ENCODE measurements around the gene HOXA7.

Gene HOXA7

DNA sequence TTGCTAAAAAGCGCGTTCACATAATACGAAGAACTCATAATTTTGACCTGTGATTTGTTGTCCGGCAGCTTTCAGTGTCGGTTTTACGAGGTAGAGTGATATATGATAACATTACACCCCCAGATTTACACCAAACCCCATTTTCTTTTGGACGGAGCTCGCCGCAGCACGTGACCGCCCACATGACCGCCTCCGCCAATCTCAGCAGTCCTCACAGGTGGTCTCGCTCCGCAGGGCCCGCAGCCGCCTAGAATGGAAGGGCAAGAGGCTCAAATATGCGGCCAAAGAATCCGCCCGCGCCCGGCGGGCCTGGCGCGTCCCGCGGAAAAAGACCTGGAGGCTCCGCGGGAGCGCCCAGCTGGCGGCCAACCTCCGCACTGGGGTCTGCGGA lies at the start of gene HOXA7:
Gene HOXA7 (minus strand): TSS at position 168 of the 391 bp plus-strand sequence. CDS start 130 bp downstream, at position 38.
- no peak for DNase-seq (ENCODE audit: low read depth)

DNA sequence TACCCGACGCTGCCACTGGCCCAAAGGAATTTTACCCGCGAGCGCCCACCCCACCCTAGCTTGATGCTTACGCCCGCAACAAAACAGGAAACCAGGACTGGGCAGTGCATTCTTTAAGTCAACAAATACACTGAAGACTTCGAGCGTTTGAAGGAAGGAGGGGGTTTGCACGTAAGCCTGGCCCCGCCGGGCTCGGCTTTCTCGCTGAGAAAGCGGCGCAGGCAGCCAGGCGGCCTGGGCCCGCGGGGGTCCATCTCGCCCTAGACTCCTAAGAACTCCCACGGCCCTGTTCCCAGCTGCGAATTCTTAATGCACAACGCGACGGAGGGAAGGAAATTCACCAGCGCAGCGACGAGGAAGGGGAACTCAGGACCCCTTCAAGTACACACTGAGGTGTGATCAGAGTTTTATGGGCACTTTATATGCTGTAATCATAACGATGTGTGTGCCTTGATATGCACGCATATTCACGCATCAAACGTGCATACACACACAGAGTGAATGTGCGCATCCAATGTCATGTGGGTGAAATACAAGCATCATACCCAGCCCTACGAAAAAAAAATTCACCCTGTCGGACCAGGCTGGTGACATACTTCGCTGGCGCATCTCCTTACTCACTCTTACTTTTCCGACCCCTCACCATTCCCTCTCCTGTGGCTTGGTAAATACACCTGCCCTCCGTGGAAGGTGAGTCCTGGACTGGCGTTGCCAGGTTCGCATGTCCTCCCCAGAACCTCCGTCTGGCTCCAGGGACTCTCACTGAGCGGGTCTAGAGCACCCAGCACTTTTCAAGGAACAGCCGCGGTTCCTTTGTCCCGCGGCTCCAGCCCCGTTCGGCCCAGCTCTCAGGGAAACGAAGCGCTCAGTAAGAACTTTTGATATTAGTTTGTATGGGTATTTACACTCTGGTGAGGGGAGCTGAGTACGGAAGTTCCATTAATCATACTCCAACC lies 49.1 kb upstream of the HOXA7 start:
- DNase-seq (ENCODE audit: low read depth): no peak

DNA sequence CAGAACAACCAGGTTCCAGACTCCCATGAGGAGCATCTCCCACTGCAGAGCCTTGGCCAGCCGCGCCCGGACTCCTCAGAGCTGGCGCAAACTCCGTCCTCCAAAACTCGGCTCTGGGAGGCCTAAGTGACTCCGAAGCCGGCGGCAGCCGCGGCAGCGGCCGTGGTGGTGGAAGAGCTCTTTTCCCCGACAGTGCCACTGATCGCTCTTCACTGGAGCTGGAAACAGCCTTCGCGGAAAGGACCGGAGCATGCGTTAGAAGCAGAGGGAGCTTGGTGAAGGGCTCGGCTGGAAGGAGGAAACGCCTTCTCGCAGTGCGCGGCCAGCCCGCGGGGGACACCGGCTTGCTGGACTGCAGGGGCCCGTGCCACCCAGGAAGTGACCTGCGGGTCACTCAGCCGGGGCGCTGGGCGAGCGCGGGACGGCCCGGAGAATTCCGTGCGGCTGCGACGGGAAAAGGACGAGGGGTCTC lies 48.4 kb upstream of the HOXA7 start:
- DNase-seq (ENCODE audit: low read depth): no peak

DNA sequence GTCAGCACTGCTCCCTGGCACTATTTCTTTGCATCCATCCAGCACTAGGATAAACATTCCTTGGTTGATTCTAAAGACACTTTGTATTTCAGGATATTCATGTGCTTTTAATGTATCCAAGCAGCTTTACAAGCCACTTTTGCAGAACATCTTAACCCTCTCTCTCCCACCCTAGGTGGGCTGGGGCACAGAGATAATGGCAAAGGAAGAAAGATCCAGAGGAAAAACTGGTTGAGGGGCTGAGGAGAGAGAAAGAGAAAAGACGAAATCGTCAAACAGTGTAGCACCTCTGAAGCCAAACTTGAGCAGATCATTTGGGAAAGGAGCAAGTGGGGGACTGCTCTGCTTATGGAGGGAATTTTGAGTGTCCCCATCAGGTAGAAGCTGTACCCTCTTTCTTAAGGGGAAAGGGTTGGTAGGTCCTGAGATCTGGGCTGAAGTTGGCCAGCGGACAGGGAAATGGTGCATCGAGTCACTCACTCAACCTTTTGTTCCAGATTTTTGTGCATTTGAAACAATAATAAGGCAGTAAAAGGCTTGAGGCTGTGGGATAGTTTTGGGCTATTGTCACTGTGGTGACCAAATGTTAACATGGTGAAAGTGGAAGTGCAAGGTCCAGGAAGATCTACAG lies 47.6 kb upstream of the HOXA7 start:
- no peak for DNase-seq (ENCODE audit: low read depth)

DNA sequence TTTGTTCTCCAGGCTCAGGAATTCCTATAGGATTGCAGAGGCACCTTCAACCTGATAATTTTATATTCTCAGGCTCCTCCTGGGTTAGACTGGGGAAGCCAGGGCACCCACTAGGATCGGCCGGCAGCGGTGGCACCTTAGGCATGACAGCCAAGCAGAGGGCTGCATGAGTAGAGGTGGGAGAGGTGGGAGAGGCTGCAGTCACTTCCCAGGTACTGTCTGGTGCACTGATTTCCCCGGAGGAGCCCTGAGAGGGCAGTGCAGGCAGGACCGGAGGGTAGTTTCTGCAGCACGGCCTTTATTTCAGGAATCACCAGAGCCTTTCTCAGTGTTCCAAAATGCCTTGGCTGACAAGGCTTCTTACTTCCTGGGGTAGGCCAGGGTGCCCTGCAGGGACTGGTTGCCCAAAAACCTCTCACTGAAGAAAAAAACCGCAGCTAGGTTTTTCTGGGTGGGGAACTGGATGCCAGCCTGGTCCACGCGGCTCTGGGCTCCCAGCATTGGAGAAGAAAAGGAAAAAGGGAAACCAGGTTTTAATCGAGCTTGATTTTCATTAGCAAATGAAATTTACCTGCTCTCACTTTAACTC lies 47.0 kb upstream of the HOXA7 start:
- no peak for DNase-seq (ENCODE audit: low read depth)

DNA sequence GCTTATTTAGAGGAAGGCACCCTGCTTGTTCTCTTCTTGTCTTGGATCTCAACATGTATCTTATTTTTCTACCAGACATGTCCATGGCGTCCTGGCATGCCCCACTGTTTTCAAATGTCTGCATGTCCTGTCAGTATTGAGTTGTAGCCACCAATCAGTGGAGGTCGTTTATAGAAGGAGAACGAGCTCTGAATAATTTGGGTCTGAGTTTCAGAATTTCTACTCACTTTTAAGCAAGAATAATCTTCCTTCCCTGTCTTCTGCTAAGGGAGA lies 46.3 kb upstream of the HOXA7 start:
- no peak for DNase-seq (ENCODE audit: low read depth)

DNA sequence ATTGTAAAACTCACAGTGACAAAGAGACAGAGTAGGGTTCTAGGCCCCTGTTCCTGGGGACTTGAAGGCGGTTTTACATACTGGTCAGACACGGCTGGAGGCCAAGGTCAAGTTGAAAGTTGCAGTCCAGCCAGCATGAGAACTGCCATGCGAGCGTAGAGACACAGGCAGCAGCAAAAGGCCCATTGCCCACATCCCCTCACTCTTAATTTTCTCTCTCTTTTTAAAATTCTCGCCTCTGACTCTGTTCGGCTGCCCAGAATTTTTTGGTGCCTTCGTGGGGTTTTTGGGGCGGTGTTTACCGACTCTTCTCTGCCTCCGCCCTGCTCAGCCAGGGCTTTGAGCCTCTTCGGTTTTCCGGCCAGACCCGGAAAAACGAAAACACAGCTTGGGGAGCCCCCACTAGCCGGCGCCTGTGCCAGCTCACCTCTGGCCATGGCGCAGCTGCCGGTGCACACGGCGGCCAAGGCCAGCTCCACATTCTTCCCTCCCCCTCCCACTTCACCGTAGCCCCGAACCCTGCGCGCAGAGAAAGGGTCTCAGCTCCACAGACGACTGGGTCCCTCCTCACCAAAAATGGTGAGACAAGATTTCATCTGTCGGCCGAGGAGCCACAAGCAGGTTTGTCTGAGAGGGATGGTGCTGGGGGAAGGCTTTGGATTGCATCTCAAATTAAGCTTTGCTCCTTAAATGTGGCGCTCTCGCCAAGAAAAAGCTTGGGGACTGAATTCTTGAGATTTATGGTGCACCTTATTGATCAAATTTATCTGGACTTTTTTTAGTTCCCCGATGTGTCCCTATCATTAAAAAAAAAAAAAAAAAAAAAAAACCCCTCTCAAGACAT lies 45.8 kb upstream of the HOXA7 start:
- no peak for DNase-seq (ENCODE audit: low read depth)

DNA sequence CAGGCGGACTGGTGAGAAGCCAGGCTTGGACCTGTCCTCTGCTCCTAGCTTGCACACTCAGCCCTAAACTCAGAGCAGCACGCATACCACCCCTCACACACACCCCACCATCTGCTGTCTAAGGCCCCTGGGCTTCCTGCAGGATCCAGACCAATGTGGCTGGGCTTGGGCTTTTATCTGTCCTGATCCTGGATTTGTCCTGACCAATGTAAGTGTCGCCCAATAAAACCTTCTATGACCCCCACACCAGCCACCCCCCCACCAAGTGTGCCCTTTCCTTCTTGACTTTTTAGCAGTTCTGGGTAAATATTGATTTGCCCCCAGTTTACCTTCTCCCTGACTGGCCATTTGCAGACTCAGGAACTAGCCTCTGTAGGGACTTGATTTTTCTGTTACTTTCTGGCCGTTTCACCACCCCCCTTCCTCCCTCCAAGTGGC lies 45.1 kb upstream of the HOXA7 start:
- DNase-seq (ENCODE audit: low read depth): no peak

DNA sequence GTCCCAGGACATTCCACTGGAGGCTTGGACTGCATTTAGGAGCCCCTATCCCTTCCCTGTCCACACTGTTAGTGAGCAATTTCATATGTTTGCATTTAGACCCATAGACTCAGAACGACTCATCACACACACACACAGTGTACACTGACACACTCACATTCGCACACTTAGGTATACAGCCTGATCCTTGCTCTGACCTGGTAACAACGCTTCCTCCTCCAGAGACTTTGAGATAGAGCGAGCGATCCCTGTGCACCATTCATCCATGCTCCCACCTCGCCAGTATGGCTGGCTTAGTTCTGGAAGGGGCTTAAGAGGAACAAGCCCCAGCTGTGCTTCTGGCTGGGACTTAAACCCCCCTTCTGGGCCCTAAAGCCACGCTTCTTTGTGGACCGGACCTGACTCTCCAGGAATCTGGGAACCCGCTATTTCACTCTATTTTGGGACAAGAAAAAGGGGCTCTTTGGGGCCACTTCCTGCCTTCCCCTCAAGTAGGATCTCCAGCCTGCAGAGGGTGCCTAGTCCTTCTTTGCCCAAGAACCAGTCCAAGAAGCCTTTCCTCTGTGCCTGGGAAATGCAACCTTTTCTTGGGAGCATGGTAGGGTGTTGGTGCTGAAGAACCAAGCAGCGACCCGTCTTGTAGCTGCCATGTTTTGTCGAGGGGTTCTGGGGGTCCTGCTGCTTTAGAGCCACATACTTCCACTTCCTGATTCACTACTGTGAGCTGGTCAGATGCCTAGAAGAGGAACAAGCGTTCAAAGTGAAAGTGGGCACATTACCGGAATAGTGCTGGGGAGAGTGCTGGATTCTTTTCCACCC lies 44.5 kb upstream of the HOXA7 start:
- no peak for DNase-seq (ENCODE audit: low read depth)

DNA sequence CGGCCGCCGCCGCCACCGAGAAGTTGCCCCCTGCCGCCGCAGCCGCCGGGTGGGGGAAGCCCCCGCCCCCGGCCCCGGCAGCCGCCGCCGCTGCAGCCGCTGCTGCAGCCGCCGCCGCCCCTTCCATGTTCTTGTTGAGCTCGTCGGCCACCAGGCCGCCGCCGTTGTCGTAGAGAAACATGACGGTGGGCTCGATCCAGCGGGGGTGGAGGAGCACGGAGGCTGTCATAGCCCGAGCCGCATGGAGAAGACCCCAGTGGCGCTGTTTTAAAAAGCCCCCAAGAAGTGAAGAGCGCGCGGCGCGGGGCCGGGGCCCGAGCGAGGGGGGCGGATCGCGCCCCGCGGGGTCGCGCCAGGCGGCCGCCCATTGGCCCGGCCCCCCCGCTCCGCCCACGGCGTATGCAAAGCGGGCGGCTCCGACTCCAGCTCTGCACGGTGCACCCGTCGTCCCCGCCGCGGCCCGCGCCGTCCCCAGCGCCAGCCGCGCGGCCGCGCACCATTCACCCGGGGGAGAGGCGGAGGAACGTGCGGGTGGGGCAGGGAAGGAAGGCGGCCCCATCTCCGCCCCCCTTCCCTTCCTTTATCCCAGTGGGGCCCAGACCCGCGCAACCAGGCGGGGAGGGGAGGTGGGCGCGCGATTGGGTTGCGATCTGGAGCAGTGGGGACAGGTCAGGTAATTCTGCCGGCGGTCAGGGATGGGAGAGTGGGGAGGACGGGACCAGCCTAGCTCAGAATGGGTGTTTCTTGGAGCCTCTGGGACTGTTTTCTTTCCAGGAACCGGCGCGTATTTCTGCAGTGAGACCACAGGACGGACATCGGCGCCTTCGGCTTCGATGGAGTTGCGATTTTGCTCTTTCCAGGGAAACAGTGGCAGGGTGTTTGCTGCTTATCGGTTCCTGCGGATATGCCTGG lies 43.6 kb upstream of the HOXA7 start, which contains the start of gene HOXA13:
Gene HOXA13 (minus strand): TSS at position 243 of the 912 bp plus-strand sequence. CDS start 14 bp downstream, at position 229.
- no peak for DNase-seq (ENCODE audit: low read depth)

DNA sequence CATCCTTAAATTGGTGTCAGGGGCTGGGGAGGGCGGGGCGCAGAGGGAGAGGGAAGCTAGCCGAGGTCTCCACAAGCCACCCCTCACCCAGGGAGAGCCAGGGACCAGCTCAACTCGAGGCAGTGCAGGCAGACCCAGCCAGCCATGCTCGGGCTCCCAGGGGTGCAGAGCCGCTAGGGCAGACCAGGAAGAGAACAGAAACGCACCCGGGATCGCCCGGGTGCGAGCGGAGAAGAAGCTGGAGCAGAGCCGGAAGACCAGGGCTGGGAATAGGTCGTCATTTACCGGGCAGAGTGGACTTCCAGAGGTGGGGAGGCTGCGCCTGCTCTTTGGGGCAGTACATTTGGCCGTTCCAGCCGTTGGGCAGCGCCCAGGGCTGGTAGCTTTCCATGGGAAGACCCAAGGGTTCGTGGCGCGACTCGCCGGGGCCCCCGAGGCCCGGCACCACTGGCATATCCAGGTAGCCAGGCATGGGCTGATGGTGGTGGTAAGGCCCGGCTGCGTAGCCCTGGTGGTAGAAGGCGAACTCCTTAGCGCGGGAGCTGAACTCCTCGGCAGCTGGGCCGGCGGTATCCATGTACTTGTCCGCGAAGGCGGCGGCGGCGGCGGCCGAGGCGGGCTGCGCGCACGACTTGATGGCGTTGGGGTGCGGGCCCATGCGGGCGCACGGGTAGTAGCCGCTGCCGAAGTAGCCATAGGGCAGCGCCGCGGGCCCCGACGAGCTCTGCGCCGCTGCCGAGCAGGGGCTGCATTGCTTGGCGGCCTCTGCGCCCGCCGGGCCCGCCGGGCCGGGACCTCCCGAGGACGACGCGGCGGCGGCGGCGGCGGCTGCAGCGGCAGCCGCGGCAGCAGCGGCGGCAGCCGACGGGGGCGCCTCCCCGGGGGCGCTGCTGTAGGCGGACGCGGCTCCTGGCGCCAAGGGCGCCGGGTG lies 42.7 kb upstream of the HOXA7 start:
- no peak for DNase-seq (ENCODE audit: low read depth)

DNA sequence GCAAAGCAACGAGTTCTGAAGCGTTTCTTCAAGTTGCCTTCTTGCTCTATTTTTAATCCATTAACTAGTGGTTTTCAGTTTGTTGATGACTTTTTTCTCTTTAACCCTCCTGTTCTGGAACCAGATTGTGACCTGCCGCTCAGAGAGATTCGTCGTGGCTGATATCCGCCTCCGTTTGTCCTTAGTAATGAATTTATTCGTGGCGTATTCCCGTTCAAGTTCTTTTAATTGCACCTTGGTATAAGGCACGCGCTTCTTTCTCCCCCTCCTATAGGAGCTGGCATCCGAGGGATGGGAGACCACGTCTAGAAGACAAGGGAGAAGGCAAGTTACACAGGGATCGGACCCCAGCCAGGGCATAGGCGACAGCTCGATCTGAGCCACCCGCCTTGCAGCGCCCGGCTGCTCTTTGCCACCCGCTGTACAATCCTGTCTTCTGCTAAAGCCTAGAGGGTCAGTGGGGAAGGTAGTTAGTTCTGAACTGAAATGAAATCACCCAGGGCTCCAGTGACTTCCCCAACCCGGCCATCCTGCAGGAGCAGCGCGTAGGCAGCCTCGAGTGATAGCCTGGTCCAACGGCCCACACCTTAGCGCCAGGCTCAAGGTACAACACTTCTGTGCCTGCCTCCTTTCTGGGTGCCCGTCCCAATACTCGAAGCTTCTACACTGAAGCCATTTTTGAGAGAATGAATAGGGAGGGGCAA lies 41.8 kb upstream of the HOXA7 start:
- no peak for DNase-seq (ENCODE audit: low read depth)

DNA sequence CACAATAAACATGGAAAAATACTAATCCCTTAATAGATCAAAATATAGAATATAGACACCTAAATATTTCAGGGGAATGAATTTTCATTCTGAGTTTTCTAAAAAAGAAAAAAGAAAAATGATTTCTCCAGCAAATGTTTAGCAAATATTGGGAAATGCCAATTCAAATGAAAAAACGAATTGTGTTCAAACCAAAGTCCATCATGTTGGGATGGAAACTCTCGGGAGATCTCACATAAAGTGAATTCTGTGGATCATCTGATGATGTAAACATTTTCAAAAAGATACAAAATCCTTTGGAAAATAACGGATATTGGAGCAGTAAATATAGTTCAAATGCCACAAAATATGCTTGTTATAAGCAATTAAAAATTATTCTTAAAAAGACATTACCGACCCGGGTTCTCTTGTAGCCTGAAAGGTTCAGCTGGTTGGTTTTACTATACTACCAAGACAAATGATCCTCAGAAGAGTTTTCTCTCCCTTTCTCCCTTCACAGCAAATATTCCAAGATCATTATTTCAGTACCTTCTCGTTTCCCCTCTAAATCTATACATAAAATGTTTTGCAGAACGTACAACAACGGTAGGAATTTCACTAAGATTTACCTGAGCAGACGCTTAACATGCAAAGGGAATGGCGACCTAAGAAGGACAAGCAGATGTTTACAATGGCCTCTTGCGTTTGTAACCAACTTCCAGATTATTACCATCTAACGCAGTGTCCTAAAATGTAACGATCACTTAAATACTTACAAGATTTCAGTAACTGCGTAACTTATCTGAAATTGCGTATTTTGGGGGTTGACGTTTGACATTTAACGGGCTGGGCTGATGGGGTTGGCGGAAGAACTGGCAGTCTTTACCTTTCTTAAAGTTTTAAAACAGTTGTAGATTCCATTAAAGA lies 40.9 kb upstream of the HOXA7 start:
- DNase-seq (ENCODE audit: low read depth): no peak

DNA sequence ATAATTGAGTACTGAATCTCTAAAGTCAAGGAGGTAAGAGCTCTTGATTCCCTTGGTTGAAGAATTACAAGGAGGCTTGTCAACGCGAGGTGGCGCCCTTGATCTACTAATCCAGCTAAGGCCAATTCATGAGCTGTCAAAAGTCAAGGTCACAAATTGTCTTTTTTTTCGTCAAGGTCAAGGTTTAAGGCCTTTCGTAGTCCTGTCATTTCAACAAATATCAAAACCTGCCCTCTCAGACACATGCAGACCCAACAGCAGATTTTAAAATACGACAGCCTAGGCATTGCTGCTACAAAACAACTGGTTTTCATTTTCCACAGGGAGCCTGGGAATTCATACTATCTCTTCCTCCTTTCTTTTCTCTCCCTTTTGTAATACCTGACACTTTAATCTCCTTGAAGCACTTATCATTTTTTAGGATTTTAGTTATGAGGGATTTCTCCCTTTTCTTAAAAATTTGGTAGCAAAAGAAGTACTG lies 39.9 kb upstream of the HOXA7 start:
- peak; percentile 83 for DNase-seq (ENCODE audit: low read depth)

DNA sequence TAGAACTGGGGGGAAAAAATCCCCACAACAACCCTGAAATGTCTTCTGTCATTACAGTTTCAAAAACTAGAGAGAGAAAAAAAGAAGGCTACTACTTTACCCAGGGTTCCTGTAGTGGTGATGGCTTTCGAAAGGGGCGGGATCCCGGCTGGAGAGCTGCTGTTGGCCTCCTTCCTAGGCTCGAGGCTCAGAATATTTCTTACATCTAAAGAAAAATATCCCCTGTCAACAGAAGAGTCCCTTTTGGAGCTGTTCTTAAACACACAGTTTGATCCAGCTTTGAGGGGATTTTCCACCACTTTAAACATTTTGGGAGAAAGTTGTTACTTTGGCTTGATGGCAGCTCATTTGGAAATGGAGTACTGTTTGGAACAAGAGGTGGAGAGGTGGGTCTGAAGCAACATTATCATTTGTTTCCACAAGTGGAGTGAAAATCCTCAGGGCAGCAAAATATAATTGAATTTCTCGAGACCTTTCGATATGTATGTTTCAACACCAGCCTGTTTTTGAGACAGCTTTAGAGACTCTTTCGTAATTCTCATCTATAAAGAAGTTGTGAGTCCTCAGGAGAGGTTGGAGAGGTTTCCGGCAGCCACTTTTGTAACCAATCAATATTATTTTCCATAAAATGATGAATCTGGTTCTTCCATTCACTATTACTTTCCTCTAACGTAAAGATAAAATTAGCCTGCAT lies 38.4 kb upstream of the HOXA7 start:
- DNase-seq (ENCODE audit: low read depth): no peak

DNA sequence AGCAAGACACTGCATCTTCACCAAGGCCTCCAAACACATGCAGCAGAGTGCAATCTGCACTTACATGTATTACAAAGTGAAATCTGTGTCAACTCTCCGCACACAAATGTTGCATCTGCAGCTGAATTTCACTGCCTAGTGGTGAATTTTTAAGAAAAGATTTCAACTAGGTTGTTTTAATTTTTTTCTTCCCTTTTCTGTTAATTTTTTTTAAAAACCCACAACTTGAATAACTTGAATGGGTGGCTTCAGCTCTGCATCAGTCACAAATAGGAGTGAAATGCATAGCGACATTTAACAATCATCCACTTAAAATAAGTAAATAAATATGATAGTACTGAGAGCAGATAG lies 37.5 kb upstream of the HOXA7 start:
- DNase-seq (ENCODE audit: low read depth): no peak

All from activated T-cell treated with anti-CD3 and anti-CD28 coated beads for 1 hour (primary cell).